ENCODE results near the gene BICRA.

The BICRA gene

DNA sequence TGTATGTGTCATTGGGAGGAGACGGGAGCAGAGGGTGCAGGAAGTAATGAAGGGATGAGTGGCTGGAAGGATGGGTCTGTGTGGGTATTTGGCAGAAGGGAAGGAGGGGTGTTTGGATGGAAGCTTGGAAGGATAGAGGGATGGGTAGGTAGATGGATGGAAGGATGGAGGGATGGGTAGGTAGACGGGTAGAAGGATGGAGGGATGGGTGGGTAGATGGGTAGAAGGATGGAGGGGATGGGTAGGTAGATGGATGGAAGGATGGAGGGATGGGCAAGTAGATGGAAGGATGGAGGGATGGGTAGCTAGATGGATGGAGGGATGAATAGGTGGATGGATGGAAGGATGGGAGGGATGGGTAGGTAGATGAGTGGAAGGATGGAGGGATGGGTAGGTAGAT is 62.6 kb downstream of the BICRA start:
- H3K36me3 ChIP-seq (ENCODE audit: insufficient read depth, low read length): peaks cover 27% of the 10 kb centered on the region

DNA sequence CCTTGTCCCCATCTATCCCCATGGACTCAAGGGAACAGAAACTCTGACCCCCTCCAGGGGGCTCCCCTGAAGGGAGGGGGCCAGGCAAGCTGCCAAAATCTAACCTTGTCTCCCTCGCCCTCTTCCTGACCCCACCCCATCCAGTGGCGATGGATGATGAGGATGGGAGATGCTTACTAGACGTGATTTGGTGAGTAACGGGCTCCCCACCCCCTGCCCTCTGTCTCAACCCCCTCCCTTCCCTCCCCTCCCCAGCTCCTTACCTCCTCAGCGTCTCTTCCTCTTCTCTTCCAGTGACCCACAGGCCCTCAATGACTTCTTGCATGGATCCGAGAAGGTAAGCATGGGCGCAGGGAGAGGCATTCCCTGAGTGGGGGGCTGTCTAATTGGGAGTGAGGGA is 64.5 kb downstream of the BICRA start:
- Histone ChIP-seq H3K79me2 (ENCODE audit: insufficient read depth, low read length) (0 out of 2 replicates have a peak, but pooled peaks cover 9% of the 10 kb centered on the region), H3K36me3 (ENCODE audit: insufficient read depth, low read length) (peaks cover 40% of the 10 kb centered on the region), H3K9ac (ENCODE audit: low read depth, low read length) (no peak overlapping the region), H3K4me2 (ENCODE audit: insufficient read depth, low read length) (no peak overlapping the region), H3K9me3 (ENCODE audit: insufficient read depth, low read length, severe bottlenecking) (no peaks in the 10 kb centered on the region), H3K27me3 (ENCODE audit: insufficient read depth, low read length, poor library complexity) (no peaks in the 10 kb centered on the region), H3K4me3 (ENCODE audit: low read depth in 1 of 2, low read length in 2 of 2) (no peak overlapping the region), H2AFZ (ENCODE audit: low read depth, low read length) (no peak overlapping the region), H3K4me1 (ENCODE audit: insufficient read depth, low read length) (no peaks in the 10 kb centered on the region), H4K20me1 (ENCODE audit: insufficient read depth, low read length) (peaks cover 31% of the 10 kb centered on the region), H3K27ac (ENCODE audit: low read length) (no peak overlapping the region)
- ATAC-seq (ENCODE audit: insufficient read depth, low read depth) (no peak), DNase-seq (no peak)
- TF ChIP-seq, protein P1, sequence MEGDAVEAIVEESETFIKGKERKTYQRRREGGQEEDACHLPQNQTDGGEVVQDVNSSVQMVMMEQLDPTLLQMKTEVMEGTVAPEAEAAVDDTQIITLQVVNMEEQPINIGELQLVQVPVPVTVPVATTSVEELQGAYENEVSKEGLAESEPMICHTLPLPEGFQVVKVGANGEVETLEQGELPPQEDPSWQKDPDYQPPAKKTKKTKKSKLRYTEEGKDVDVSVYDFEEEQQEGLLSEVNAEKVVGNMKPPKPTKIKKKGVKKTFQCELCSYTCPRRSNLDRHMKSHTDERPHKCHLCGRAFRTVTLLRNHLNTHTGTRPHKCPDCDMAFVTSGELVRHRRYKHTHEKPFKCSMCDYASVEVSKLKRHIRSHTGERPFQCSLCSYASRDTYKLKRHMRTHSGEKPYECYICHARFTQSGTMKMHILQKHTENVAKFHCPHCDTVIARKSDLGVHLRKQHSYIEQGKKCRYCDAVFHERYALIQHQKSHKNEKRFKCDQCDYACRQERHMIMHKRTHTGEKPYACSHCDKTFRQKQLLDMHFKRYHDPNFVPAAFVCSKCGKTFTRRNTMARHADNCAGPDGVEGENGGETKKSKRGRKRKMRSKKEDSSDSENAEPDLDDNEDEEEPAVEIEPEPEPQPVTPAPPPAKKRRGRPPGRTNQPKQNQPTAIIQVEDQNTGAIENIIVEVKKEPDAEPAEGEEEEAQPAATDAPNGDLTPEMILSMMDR (IDR thresholded peaks at IDR 0.05; ENCODE audit: borderline replicate concordance, extremely low read depth, low read length, poor library complexity, severe bottlenecking): no peak
- no peak for TF ChIP-seq EZH2 (IDR thresholded peaks at IDR 0.05; ENCODE audit: borderline replicate concordance, low read depth, low read length, severe bottlenecking)

More for the DNA sequence above, 62.6 kb downstream of the BICRA start:
- Histone ChIP-seq H2AFZ (ENCODE audit: low read depth, low read length) (no peak overlapping the region), H3K9ac (ENCODE audit: low read depth, low read length) (no peak overlapping the region), H3K27me3 (ENCODE audit: insufficient read depth, low read length, poor library complexity) (no peaks in the 10 kb centered on the region), H3K4me2 (ENCODE audit: insufficient read depth, low read length) (no peak overlapping the region), H3K4me3 (ENCODE audit: low read depth in 1 of 2, low read length in 2 of 2) (no peak overlapping the region), H3K9me3 (ENCODE audit: insufficient read depth, low read length, severe bottlenecking) (no peaks in the 10 kb centered on the region), H4K20me1 (ENCODE audit: insufficient read depth, low read length) (peaks cover 38% of the 10 kb centered on the region), H3K79me2 (ENCODE audit: insufficient read depth, low read length) (peaks cover 18% of the 10 kb centered on the region; the same call in 1 of the 2 replicates), H3K4me1 (ENCODE audit: insufficient read depth, low read length) (no peaks in the 10 kb centered on the region), H3K27ac (ENCODE audit: low read length) (no peak overlapping the region)
- no peak for DNase-seq
- TF ChIP-seq, protein P1 (IDR thresholded peaks at IDR 0.05; ENCODE audit: borderline replicate concordance, extremely low read depth, low read length, poor library complexity, severe bottlenecking): no peak
- no peak for TF ChIP-seq EZH2 (IDR thresholded peaks at IDR 0.05; ENCODE audit: borderline replicate concordance, low read depth, low read length, severe bottlenecking)
- ATAC-seq (ENCODE audit: insufficient read depth, low read depth): no peak

DNA sequence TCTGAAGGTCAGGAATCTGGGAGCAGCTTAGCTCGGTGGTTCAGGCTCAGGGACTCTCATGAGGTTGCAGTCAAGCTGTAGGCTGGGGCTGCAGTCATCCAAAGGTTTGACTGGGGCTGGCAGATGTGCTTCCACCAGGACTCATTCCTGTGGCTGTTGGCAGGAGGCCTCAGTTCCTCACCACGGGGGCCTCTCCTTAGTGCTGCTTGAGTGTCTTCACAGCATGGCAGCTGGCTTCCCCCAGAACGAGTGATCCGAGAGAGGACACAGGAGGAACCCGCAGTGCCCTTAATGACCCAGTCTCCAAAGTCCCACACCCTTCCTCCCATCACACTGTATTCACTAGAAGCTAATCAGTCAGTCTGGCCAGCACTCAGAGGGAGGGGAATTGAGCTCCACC is 65.6 kb downstream of the BICRA start:
- H3K79me2 ChIP-seq (ENCODE audit: insufficient read depth, low read length): 0 out of 2 replicates have a peak, but pooled peaks cover 5% of the 10 kb centered on the region
- DNase-seq (no peak), ATAC-seq (ENCODE audit: insufficient read depth, low read depth) (no peak)
- peaks cover 31% of the 10 kb centered on the region for H4K20me1 ChIP-seq (ENCODE audit: insufficient read depth, low read length)
- H3K4me1 ChIP-seq (ENCODE audit: insufficient read depth, low read length): no peaks in the 10 kb centered on the region
- no peak overlapping the region for H3K9ac ChIP-seq (ENCODE audit: low read depth, low read length)
- TF ChIP-seq, protein P1 (IDR thresholded peaks at IDR 0.05; ENCODE audit: borderline replicate concordance, extremely low read depth, low read length, poor library complexity, severe bottlenecking): no peak
- no peak for TF ChIP-seq EZH2 (IDR thresholded peaks at IDR 0.05; ENCODE audit: borderline replicate concordance, low read depth, low read length, severe bottlenecking)
- H2AFZ ChIP-seq (ENCODE audit: low read depth, low read length): no peak overlapping the region
- no peaks in the 10 kb centered on the region for H3K9me3 ChIP-seq (ENCODE audit: insufficient read depth, low read length, severe bottlenecking)
- peaks cover 42% of the 10 kb centered on the region for H3K36me3 ChIP-seq (ENCODE audit: insufficient read depth, low read length)
- no peak overlapping the region for H3K4me3 ChIP-seq (ENCODE audit: low read depth in 1 of 2, low read length in 2 of 2)
- no peak overlapping the region for H3K4me2 ChIP-seq (ENCODE audit: insufficient read depth, low read length)
- no peaks in the 10 kb centered on the region for H3K27me3 ChIP-seq (ENCODE audit: insufficient read depth, low read length, poor library complexity)
- no peak overlapping the region for H3K27ac ChIP-seq (ENCODE audit: low read length)

DNA sequence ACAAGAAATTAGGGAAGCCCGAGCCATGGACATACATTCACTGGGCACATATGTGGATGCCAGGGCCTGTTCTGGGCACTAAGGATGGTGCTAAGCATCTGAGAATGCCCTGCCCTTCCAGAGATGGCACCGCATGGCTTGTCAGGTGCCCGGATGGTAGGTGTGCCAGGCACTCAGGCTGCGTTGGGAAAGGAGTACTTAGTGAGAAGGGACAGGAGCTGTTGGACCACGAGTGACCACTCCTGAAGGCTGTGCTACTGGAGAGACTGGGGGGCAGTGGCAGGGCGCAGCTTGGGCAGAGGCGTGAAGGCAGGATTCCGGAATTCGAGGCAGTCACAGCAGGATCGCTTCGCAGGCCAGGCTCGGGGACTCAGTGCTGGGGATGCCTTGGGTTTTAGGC is 66.3 kb downstream of the BICRA start:
- Histone ChIP-seq H3K36me3 (ENCODE audit: insufficient read depth, low read length) (peaks cover 44% of the 10 kb centered on the region), H3K9ac (ENCODE audit: low read depth, low read length) (no peak overlapping the region), H3K27me3 (ENCODE audit: insufficient read depth, low read length, poor library complexity) (no peaks in the 10 kb centered on the region), H4K20me1 (ENCODE audit: insufficient read depth, low read length) (peaks cover 29% of the 10 kb centered on the region), H3K27ac (ENCODE audit: low read length) (no peak overlapping the region), H2AFZ (ENCODE audit: low read depth, low read length) (no peak overlapping the region), H3K4me2 (ENCODE audit: insufficient read depth, low read length) (no peak overlapping the region), H3K4me3 (ENCODE audit: low read depth in 1 of 2, low read length in 2 of 2) (no peak overlapping the region), H3K4me1 (ENCODE audit: insufficient read depth, low read length) (no peaks in the 10 kb centered on the region), H3K79me2 (ENCODE audit: insufficient read depth, low read length) (0 out of 2 replicates have a peak, but pooled peaks cover 2% of the 10 kb centered on the region), H3K9me3 (ENCODE audit: insufficient read depth, low read length, severe bottlenecking) (no peaks in the 10 kb centered on the region)
- DNase-seq (no peak), ATAC-seq (ENCODE audit: insufficient read depth, low read depth) (no peak)
- TF ChIP-seq, protein P1 (IDR thresholded peaks at IDR 0.05; ENCODE audit: borderline replicate concordance, extremely low read depth, low read length, poor library complexity, severe bottlenecking): no peak
- no peak for TF ChIP-seq EZH2 (IDR thresholded peaks at IDR 0.05; ENCODE audit: borderline replicate concordance, low read depth, low read length, severe bottlenecking)

All from DND-41 (cell line).